SIG-M5 treated with dmso at 0.1 percent for 504 hours (cell line): ENCODE measurements around the gene FBXO17.
"Not testable (repeated sequence)": the region's sequence is repeated elsewhere in the genome, so short reads cannot be mapped to it uniquely, and the experiment has no call there.

Experiments
- DNase-seq: peaks from one replicate; lab custom pipeline; 2025; ENCODE audit not compliant: unreplicated experiment; lab: John Stamatoyannopoulos, UW

FBXO17 gene, protein sequence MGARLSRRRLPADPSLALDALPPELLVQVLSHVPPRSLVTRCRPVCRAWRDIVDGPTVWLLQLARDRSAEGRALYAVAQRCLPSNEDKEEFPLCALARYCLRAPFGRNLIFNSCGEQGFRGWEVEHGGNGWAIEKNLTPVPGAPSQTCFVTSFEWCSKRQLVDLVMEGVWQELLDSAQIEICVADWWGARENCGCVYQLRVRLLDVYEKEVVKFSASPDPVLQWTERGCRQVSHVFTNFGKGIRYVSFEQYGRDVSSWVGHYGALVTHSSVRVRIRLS

DNA sequence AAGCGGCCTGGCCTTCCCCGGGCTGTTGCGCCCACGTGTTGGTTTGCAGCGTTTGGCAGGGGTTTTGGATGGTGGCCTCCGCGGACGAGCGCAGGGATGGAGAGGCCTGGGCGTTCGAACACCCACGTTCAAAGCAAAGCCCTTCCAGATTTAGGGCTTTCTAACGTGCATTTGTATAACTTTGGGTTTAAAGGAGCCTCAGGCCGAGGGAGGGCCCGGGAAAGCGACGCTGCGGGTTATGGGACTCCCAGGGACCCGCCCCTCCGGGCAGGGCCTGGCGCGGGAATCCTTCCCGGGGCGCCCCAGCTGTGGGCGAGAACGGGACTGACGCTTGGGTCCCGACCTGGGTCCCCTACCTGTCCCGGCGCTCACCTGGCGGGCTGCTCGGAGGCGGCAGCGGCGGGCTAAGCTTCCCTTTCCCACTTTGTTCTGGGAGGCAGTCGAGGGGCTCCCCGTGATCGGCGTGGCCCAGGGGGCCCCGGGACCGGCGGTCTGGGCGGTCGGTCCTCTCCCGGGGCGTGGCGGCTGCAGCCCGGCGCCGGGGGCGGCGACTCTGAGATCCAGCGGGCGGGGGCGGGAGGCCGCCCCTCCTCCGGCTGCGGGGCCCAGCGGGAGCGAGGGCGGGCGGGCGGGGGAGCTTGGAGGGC is at the start of gene FBXO17:
TSS of gene FBXO17 (minus strand) at position 529 of the 647 bp plus-strand sequence. CDS start 25,423 bp downstream, outside the sequence.
- DNase-seq = no peak

DNA sequence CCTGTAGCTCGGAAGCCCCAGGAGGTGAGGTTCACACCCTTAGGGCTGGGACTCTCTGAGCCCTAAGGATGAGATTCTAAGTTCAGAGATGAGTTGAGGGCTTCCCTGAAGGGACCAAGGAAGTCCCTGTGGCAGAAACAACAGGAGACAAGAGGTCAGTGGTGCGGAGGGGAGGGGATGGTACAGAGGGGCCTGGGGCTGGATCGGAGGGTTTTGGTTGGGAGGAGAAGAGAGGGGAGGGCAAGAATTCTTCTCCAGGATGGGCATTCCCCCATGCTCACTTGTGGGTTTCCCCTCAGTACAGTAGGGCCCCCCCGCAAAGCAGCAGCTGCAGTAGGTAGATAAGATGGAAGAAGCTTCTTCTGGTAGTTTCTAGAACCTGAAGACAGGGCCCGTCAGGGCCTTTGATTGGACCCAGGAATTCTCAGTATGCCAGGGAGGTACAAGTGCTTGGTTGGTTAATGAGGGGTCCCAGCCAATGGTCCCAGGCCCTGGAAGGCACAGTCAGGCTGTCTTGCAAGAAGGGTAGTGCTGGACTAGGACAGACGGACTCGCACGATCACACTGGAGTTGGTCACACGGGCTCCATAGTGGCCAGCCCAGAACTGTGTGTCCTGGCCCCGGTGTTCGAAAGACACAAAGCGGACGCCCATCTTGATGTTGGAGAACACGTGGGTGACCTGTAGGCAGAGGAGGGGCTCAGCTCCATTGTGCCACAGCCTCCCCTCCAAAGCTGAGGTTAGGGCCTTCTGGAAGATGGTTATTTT is 49.5 kb upstream of the FBXO17 start:
- DNase-seq = no peak

DNA sequence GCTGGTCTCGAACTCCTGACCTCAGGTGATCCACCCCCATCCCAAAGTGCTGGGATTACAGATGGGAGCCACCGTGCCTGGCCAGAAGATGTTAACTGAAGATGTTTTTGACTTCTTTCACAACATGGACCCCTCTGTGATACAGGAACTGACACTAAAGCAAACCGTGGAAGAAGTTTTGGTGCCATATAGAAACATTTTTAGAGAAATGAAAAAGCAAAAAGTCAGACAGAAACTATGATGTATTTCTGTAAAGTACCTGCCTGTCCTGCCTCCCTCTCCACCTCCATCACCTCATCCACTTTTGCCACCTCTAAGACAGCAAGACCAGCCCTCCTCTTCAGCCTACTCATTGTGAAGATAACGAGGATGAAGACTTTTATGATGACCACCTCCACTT is 45.5 kb upstream of the FBXO17 start:
- no peak for DNase-seq

DNA sequence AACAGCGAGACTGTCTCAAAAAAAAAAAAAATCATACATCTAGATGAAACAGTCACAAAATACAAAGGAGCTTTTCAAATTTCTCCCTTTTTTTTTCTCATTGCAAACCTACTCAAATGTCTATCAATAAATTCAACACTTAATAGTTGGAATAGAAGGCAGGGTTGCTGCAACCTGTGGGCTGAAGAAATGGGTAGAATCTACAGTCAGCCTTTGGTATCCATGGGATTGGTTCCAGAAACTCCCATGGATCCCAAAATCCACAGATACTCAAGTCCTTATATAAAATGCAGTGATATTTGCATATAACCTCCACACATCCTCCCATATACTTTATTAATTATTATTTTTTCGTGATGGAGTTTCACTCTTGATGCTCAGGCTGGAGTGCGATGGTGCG is 42.1 kb upstream of the FBXO17 start:
- no peak for DNase-seq

DNA sequence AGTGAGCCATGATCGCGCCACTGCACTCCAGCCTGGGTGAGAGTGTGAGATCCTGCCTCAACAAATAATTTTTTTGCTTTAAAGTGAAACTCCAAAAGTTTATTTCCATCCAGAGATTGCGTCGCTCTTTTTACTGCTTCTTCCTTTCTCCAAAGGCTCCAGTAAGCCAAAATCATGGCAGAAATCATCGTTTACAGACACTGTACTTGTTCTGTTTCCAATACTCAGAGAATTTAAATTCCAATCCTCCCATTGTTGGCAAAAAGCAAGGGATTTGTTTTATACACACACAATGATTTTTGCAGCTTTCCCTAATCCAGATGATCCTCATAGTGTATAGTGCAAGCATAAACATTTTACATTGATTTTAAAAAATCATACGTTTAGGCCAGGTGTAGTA is 41.5 kb upstream of the FBXO17 start:
- DNase-seq = no peak

DNA sequence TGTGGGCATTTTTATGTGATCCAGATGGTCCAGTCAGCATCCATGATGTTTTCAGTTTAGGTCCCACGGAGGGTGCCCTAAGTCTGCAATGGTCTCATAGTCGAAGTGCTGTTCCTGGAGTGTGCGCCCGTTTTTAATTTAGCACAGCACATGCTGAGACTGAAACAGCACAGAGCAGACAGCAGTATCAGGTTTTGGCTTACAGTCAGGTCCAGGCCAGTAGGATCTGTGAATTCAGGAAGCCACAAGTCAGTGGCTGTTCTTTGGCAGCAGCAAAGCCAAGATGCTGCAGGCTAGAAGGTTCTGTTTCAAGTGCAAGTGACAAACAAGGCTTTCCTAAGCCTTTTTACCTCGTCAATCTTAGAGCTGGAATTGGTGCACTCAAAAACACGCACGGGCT is 38.5 kb upstream of the FBXO17 start:
- no peak for DNase-seq

DNA sequence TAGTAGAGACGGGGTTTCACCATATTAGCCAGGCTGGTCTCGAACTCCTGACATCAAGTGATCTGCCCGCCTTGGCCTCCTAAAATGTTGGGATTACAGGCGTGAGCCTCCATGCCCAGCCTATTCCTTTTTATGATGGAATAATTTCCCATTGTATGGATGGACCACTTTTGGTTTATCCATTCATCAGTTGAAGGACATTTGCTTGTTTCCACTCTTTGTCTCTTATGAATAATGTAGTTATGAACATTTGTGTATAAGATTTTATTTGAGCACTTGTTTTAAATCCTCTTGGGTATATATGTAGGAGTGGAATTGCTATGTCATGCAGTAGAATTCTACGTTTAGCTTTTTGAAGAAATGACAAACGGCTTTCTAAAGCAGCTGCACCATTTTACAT is 33.5 kb upstream of the FBXO17 start:
- no peak for DNase-seq

DNA sequence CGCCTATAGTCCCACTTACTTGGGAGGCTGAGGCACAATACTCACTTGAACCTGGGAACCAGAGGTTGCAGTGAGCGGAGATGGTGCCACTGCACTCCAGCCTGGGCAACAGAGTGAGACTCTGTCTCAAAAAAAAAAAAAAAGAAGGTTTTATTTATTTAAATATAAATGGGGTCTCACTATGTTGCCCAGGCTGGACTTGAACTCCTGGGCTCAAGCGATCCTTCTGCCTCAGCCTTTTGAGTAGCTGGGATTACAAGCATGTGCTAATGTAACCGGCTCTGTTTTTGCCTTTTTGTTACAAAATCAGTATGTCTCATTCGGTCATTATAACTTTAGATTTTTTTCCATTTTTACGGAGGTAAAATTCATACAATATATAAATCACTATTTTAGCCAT is 32.6 kb upstream of the FBXO17 start:
- no peak for DNase-seq

DNA sequence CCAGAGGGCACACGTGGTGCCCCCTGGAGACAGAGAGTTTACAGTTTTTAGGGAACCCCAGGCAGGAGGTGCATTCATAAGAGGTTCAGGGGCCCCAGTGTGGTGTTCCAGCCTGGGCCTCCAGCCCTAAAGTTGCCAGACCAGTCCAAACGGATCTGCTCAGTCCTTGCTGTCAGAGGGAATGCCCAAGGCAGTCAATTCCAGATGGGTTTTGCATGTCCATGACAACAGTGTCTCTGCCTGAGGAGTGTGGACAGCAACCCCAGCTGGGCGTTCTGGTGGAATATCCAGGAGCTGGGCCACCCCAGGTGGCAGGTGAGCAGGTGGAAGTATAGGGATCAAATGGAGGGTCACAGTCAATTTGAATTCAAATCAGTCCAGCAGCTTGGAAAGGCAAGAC is 31.6 kb upstream of the FBXO17 start:
- no peak for DNase-seq

DNA sequence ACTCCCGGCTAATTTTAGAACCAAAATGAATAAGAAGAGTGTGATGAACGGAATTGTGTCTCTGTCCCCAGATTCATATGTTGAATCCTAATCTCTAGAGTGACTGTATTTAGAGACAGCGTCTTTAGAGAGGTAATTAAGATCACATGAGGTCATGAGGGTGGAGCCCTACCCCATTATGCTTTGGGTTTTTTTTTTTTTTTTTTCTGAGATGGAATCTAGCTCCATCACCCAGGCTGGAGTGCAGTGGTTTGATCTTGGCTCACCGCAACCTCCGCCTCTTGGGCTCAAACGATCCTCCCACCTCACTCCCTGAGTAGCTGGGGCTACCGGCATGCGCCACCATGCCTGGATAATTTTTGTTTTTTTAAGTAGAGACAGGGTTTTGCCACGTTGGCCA is 28.9 kb upstream of the FBXO17 start:
- DNase-seq = no peak

DNA sequence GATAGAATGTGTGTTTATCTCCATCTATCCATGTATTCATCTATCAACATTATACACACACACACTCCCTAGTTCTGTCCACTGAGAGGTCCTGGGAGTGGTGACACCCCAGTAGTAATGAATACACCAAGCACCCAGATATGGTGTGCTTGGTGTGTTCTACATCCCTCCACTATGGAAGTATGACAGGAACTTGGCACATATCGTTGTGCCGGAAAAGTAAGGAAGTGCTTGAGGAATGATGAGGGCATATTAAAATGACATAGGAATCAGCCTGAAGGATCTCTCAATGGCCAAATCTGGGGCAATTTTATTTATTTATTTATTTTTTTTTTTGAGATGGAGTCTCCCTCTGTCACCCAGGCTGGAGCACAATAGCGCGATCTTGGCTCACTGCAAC is 28.3 kb upstream of the FBXO17 start:
- DNase-seq = no peak

DNA sequence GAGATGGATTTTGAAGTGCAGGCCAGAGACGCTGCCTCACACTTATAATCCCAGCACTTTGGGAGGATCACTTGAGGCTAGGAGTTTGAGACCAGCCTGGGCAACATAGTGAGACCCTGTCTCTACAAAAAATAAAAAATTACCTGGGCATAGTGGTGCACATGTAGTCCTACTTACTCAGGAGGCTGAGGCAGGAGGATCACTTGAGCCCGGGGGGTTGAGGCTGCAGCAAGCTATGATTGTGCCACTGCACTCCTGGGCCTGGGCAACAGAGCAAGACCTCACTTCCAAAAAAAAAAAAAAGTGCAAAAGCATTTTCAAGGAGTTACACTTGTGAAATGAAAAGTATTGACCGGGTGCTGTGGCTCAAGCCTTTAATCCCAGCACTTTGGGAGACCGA is 27.6 kb upstream of the FBXO17 start:
- no peak for DNase-seq

DNA sequence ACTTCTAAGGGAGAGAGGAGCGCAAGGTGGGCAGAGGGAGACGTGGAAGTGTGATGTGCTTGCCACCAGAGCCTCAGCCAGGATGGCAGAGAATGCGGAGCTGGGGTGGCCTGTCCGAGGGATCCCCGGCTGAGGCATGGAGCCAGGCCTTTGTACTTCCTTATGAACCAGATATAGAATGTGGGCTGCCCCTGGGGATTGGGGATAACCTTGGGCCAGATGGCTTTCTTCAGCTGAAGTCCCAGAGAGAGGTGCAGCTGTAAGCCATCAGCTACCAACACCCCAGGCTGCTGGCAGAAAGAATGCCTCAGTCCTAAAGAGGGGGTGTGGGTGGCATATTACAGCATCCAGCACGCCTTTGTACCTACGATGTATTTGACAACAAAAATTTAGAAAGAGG is 25.5 kb upstream of the FBXO17 start:
- no peak for DNase-seq

DNA sequence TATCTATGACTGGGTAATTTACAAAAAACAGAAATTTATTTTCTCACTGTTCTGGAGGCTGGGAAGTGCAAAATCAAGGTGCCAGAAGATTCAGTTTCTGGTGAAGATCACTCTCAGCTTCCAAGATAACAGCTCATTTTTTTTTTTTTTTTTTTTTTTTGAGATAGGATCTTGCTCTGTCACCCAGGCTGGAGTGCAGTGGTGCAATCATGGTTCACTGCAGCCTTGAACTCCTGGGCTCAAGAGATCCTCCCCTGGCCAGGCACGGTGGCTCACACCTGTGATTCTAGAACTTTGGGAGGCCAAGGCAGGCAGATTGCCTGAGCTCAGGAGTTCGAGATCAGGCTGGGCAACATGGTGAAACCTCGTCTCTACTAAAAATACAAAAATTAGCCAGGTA is 22.0 kb upstream of the FBXO17 start:
- DNase-seq = not testable (repeated sequence)

DNA sequence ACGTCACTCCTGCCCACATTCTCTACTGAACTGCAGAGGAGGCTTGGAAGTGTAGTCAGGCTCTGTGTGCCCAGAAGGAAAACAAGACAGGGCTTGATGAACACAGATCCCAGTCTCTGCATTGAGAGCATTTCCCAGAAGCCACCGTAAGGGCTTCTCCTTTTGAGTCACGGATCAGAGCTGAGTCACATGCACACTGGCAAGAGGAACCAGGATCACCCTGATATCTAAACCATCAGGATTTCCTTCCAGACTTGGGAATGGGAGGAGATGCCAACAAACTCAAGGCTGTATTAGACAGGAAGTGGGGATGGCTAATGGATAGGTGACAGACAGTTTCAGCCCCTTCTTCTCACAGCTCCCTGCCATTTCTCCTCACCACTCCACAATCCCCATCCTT is 17.7 kb upstream of the FBXO17 start:
- no peak for DNase-seq

DNA sequence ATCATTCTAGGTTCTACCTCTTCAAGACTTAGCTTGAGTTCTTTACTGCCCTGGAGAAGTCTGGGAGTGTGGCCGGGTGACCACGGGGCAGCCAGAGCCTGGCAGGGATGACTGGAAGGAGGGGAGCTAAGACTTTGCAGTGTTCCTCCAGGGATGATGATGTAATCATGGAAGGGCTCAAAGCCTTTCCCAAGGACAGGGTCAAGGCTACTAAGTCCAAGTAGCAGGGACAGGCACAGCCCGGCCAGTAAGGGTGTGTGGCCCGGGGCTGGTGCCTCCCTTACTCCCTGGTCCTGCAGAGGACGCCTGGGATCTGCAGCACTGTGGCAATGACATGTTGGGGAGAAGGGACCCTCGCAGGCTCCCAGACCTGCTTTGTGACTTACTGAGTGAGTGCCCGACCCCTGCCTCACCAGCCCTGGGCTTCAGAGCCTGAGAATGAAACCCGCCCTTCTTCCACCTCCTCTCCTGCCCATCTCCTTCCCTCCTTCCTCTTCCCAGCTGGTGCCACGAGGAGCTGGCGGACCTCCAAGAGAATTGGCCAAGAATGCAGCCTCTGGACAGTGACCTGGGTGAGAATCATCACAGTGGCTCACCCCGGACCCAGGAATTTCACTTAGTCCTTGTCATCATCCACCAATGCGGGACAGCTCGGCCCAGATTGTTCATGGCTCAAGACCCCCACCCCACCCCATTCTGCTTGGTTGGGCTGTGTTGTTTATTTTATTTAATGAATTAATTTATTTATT is 15.6 kb upstream of the FBXO17 start:
- no peak for DNase-seq

DNA sequence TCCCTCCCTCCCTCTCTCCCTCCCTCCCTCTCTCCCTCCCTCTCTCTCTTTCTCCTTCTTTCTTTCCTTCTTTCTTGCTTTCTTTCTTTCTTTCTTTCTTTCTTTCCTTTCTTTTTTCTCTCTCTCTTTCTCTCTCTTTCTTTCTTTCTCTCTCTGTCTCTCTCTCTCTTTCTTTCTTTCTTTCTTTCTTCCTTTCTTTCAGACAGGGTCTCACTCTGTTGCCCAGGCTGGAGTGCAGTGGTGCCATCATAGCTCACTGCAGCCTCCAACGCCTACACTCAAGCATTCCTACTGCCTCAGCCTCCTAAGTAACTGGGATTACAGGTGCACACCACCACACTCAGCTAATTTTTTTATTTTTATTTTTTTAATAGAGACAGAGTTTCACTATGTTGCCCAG is 14.1 kb upstream of the FBXO17 start:
- DNase-seq = not testable (repeated sequence)

DNA sequence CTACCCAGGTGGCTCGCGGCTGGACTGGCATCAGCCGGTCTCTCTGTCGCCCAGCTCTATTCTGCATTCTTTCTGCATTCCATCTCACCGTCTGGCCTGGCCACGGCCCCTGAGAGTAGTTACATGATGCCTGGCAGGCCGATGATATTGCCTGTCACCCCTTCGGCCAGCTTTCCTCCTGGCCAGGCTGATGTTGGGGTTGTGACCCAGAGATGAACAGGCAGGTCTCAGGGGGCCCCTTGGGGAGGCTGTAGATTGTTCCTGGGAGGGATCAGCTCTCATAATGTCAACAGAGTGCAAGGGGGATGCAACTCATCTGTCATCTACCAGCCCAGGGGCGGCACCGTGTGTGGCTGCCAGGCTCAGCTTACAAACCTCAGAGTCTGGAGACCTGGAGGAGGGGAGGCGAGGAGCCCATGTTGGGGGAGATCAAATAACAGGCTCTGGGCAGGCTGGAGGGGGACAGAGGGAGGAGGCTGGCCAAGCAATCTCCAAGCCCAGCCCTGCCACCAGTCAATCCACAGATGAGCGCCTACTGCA is 13.6 kb upstream of the FBXO17 start:
- no peak for DNase-seq

DNA sequence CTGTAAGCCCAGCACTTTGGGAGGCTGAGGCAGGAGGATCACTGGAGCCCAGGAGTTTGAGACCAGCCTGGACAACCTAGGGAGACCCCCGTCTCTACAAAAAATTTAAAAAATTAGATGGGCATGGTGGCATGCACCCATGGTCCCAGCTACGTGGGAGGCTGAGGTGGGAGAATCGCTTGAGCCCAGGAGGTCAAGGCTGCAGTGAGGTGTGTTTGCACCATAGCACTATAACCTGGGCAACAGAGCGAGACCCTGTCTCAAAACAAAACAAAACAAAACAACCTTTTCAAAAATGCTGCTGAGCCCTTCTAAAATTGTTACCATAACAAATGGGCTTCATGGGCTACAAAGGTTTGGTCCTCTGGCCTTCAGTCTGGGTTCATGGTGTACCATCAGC is 13.1 kb upstream of the FBXO17 start:
- not testable (repeated sequence) for DNase-seq

DNA sequence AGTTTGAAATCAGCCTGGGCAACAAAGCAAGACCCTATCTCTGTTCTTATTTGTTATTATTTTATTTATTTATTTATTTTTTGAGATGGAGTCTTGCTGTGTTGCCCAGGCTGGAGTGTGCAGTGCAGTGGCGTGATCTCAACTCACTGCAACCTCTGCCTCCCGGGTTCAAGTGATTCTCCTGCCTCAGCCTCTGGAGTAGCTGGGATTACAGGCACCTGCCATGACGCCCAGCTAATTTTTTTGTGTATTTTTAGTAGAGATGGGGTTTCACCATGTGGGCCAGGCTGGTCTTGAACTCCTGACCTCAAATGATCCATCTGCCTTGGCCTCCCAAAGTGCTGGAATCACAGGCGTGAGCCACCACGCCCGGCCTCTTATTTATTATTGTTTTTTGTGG is 12.2 kb upstream of the FBXO17 start:
- not testable (repeated sequence) for DNase-seq

DNA sequence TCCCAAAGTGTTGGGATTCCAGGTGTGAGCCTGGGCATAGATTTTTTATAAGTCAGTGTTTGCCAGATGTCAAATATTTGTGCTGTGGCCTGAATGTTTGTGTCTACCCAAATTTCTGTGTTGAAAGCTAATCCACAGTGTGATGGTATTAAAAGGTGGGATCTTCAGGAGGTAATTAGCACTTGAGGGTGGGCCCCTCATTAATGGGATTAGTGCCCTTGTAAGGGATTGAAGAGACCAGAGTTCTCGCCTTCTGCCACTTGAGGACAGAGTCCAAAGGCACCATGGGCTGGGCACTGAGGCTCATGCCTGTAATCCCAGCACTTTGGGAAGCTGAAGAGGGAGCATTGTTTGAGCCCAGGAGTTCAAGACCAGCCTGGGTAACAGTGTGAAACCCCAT is 9.7 kb upstream of the FBXO17 start:
- no peak for DNase-seq
